Glutamatergic neuron (in vitro differentiated cells): Measurements from ENCODE around the gene AQP9. TPM values are rescaled to one million over a fixed set of nuclear protein-coding genes. Genes with fewer than 3 reads are reported as not detected.

Experiments
- DNase-seq: peaks from one replicate; pipeline ENCODE4 v3.0.0; 2022
- H3K27ac Mint-ChIP-seq: one replicate; pipeline ENCODE4 v1.8.0; 2020; ENCODE audit warnings: mild to moderate bottlenecking, mixed read lengths, inconsistent platforms; ENCODE audit not compliant: unreplicated experiment
- H3K27me3 Mint-ChIP-seq: one replicate; pipeline ENCODE4 v1.8.0; 2020; ENCODE audit warnings: mild to moderate bottlenecking, moderate library complexity, mixed read lengths, inconsistent platforms; ENCODE audit not compliant: unreplicated experiment
- H3K36me3 Mint-ChIP-seq: one replicate; pipeline ENCODE4 v1.8.0; 2020; ENCODE audit warnings: mild to moderate bottlenecking, mixed read lengths, inconsistent platforms; ENCODE audit not compliant: unreplicated experiment
- H3K4me1 Mint-ChIP-seq: one replicate; pipeline ENCODE4 v1.8.0; 2020; ENCODE audit warnings: mild to moderate bottlenecking, low read depth, mixed read lengths, inconsistent platforms; ENCODE audit not compliant: unreplicated experiment
- H3K4me3 Mint-ChIP-seq: one replicate; pipeline ENCODE4 v1.8.0; 2020; ENCODE audit warnings: mild to moderate bottlenecking, mixed read lengths, inconsistent platforms; ENCODE audit not compliant: unreplicated experiment
- H3K9me3 Mint-ChIP-seq: one replicate; pipeline ENCODE4 v1.8.0; 2020; ENCODE audit warnings: mild to moderate bottlenecking, moderate library complexity, mixed read lengths, inconsistent platforms; ENCODE audit not compliant: unreplicated experiment
- total RNA-seq: library from RNA; stranded (reverse); fragmentation: NEBNext Ultra II Directional; extraction: Animal tissue kit (Norgen Biotek cat#: 25700); gene quantifications from one replicate; pipeline ENCODE4 v1.2.1, GENCODE V29; 2021; ENCODE audit not compliant: unreplicated experiment
- TF ChIP-seq, protein P1 (sequence below): fragments of 200-600 bp; sonication (generic); IDR thresholded peaks from one replicate; pipeline ENCODE4 v1.5.0; 2021; ENCODE audit not compliant: partially characterized antibody, unreplicated experiment

The AQP9 gene
- total RNA-seq, 1 donor from 2014 or later: not detected

DNA sequence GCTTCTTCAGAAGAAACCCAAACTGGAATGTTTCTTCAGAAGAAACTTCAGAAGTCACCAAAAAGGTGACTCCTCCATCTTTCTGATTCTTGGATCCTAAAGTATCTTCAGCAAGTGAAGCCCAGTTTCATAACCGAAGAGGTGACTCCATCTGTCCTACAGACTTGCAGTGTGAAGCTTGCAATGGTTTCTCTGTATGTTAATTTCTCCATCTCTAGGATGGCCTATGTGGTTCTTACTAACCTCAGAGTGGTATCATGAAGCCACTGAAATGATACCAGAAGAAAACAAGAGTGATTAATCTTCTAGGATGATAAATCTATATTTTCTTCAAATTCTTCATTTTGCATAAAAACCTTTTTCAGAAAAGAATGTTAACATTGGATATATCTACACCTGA lies 495 bp upstream of the AQP9 start:
- no peaks in the 10 kb centered on the region for H3K4me1 Mint-ChIP-seq
- no peaks in the 10 kb centered on the region for H3K9me3 Mint-ChIP-seq
- TF ChIP-seq, protein P1, sequence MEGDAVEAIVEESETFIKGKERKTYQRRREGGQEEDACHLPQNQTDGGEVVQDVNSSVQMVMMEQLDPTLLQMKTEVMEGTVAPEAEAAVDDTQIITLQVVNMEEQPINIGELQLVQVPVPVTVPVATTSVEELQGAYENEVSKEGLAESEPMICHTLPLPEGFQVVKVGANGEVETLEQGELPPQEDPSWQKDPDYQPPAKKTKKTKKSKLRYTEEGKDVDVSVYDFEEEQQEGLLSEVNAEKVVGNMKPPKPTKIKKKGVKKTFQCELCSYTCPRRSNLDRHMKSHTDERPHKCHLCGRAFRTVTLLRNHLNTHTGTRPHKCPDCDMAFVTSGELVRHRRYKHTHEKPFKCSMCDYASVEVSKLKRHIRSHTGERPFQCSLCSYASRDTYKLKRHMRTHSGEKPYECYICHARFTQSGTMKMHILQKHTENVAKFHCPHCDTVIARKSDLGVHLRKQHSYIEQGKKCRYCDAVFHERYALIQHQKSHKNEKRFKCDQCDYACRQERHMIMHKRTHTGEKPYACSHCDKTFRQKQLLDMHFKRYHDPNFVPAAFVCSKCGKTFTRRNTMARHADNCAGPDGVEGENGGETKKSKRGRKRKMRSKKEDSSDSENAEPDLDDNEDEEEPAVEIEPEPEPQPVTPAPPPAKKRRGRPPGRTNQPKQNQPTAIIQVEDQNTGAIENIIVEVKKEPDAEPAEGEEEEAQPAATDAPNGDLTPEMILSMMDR: no peak
- no peak for DNase-seq
- H3K27ac Mint-ChIP-seq: no peak overlapping the region
- no peaks in the 10 kb centered on the region for H3K36me3 Mint-ChIP-seq
- H3K27me3 Mint-ChIP-seq: peaks cover 3% of the 10 kb centered on the region
- no peak overlapping the region for H3K4me3 Mint-ChIP-seq

DNA sequence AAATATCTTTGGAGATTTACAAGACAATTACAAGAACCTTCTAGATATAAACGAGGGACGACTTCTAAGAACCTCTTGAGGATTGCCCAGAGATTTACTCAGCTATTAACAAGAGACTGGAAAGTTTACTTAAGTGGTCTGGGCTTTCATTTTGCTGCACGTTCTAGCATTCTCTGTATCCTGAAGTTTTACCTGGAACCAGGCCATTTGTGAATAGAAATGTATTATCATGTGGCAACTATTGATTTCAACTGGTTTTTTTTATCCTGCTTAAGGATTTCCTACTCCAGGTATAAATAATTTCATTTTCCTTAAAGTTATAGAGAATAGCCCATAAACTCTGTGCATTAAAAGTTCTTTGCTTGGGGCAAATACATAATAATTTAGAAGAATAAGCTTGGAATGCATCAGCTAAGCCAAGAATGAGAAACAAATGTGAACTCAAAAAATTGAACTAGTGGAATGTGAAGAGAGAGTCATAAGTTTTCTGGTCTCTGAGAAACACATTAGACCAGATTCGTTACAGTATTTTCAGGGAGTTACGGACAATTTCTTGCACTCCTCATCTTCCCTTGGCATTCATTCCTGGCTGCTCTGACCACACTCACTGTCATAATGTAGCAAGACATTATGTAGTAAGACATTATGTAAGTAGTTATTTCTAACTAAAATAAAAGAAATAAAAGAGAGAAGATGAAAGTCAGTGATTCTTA lies 1.3 kb downstream of the AQP9 start:
- Mint-ChIP-seq H3K36me3 (no peaks in the 10 kb centered on the region), H3K4me3 (no peak overlapping the region), H3K9me3 (no peaks in the 10 kb centered on the region), H3K4me1 (no peaks in the 10 kb centered on the region), H3K27me3 (peaks cover 3% of the 10 kb centered on the region), H3K27ac (no peak overlapping the region)
- TF ChIP-seq, protein P1: no peak
- DNase-seq: no peak

DNA sequence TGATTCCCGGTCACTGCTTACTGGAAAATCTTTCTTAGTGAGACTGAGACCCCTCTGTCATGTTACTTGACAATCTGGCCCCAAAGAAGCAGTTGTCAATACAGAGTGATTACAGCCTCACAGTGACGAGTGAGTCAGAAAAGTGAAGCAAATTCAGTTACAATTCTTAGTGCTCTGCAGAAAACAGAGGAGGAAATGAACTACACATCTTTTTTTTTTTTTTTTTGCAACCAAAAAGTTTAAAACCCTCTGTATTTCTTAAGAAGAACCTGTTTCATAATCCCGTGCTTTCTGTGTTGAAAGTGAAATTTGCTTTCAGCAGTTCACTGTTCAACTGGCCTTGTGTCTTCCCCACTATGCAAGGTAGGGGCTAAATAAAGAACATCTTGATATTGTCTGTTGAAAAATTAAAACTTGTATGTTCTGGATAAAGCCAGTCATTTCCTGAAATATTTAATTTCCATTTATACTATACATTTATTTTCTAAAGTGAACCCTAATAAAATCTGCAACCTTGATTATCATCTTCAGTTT lies 1.9 kb downstream of the AQP9 start:
- Mint-ChIP-seq H3K9me3 (no peaks in the 10 kb centered on the region), H3K27ac (no peak overlapping the region), H3K27me3 (no peaks in the 10 kb centered on the region), H3K36me3 (no peaks in the 10 kb centered on the region), H3K4me3 (no peak overlapping the region), H3K4me1 (no peaks in the 10 kb centered on the region)
- TF ChIP-seq, protein P1: no peak
- DNase-seq: no peak

DNA sequence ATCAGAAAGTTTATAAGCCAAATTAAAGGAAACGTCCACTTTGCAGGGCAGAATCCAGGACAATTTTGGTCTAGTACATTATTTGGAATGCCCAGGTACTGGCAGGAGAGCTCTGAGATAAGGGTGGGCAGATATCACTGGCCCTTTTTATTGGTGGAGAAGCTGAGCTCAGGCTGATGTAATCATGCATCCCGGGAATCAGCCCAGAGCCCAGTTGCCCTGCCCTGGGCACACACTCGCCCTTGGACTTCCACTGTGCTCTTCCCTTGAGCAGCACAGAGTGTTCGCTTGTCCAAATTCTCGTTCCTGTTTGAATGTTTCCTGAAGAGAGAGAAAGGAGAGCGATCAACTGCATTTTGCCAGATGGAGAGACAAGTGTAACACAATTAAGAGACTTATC lies 3.7 kb downstream of the AQP9 start:
- TF ChIP-seq, protein P1: no peak
- Mint-ChIP-seq H3K27me3 (no peaks in the 10 kb centered on the region), H3K4me3 (no peak overlapping the region), H3K9me3 (no peaks in the 10 kb centered on the region), H3K4me1 (no peaks in the 10 kb centered on the region), H3K36me3 (no peaks in the 10 kb centered on the region), H3K27ac (no peak overlapping the region)
- no peak for DNase-seq

DNA sequence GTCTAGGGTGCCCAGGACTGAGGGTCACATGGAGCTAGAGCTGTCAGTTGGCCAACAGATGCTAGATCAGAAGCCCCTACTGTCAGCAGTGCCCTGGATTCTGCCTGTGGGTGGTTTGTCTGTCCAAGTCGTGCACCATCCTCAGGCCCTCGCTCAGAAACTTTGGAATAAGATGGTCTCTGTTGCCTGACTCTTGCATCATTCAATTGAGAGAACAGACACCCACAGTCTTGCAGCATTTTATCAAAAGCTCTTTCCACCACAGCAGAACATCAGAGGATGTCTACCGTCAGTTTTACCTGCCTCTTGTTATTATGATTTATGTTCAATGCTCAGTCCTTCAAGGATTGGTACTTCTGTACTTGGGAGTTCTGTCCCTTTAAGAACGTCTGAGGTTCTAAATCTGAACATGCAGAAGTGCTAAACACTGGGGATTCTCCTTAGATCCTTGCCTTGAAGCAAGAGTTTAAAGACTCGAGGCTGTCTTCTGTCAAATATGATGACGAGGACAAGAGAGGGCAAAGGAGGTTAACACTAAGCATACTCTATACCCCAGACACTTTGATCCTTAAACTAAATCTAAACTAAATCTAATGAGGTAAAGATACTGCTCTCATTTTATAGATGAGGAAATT lies 4.8 kb downstream of the AQP9 start:
- Mint-ChIP-seq H3K9me3 (no peaks in the 10 kb centered on the region), H3K27me3 (no peaks in the 10 kb centered on the region), H3K4me1 (no peaks in the 10 kb centered on the region), H3K36me3 (no peaks in the 10 kb centered on the region), H3K27ac (no peak overlapping the region), H3K4me3 (no peak overlapping the region)
- TF ChIP-seq, protein P1: no peak
- no peak for DNase-seq
